Activated CD8-positive, alpha-beta memory T cell treated with anti-CD3 and anti-CD28 coated beads for 48 hours (primary cell): ENCODE measurements around the gene ZC3H4.
A peak's percentile ranks its signal among the peaks of the same experiment; 100 is the strongest.
"Not testable (repeated sequence)": the region's sequence is repeated elsewhere in the genome, so short reads cannot be mapped to it uniquely, and the experiment has no call there.

ENCODE experiments used
- DNase-seq, 3 experiments: peaks; one replicate each; pipeline ENCODE4 v3.0.0-alpha.2; 2020; ENCODE audit warnings: low read depth in 2 of 3, low spot score in 2 of 3

Gene ZC3H4

GRCh38 chr19:47109177-47109540 is 4.4 kb downstream of the ZC3H4 start:
- no peak for DNase-seq

- DNase-seq = no peak
Observed at GRCh38 chr19:47107953-47108746, 5.4 kb downstream of the ZC3H4 start.

- no peak for DNase-seq
Observed at GRCh38 chr19:47107202-47107952, 6.2 kb downstream of the ZC3H4 start.

GRCh38 chr19:47106821-47107201 is 6.8 kb downstream of the ZC3H4 start:
- no peak for DNase-seq

- no peak for DNase-seq
Observed at GRCh38 chr19:47105874-47106273, 7.7 kb downstream of the ZC3H4 start.

- no peak for DNase-seq
Observed at GRCh38 chr19:47104680-47105079, 8.9 kb downstream of the ZC3H4 start.

GRCh38 chr19:47102346-47103060 is 11.1 kb downstream of the ZC3H4 start:
- no peak for DNase-seq

GRCh38 chr19:47101116-47101515 is 12.5 kb downstream of the ZC3H4 start:
- DNase-seq = not testable (repeated sequence)

- DNase-seq = no peak
Observed at GRCh38 chr19:47100290-47100689, 13.3 kb downstream of the ZC3H4 start.

GRCh38 chr19:47099576-47100050 is 14.0 kb downstream of the ZC3H4 start:
- no peak for DNase-seq

- DNase-seq = no peak
Observed at GRCh38 chr19:47098608-47099007, 15.0 kb downstream of the ZC3H4 start.

GRCh38 chr19:47097396-47098201 is 16.0 kb downstream of the ZC3H4 start:
- DNase-seq = no peak

- no peak for DNase-seq
Observed at GRCh38 chr19:47096721-47097120, 16.9 kb downstream of the ZC3H4 start.

- DNase-seq = no peak
Observed at GRCh38 chr19:47096100-47096704, 17.4 kb downstream of the ZC3H4 start.

GRCh38 chr19:47095476-47096099 is 18.0 kb downstream of the ZC3H4 start:
- no peak for DNase-seq

- peak; percentile 24 to 47 (median 38) for DNase-seq
Observed at GRCh38 chr19:47094557-47095475, 18.8 kb downstream of the ZC3H4 start.

GRCh38 chr19:47093841-47094240 is 19.7 kb downstream of the ZC3H4 start:
- DNase-seq = peak in 2 of 3 experiments; percentile 7 to 17

GRCh38 chr19:47093254-47093653 is 20.3 kb downstream of the ZC3H4 start:
- no peak for DNase-seq

GRCh38 chr19:47089767-47090350 is 23.7 kb downstream of the ZC3H4 start:
- no peak for DNase-seq
